Measurements from ENCODE around the gene CHRM1. TPM values are rescaled to one million over a fixed set of nuclear protein-coding genes. Genes with fewer than 3 reads are reported as not detected.

Gene CHRM1
- total RNA-seq, 4 donors from 2014 or later: not detected

- TF ChIP-seq, protein P1, sequence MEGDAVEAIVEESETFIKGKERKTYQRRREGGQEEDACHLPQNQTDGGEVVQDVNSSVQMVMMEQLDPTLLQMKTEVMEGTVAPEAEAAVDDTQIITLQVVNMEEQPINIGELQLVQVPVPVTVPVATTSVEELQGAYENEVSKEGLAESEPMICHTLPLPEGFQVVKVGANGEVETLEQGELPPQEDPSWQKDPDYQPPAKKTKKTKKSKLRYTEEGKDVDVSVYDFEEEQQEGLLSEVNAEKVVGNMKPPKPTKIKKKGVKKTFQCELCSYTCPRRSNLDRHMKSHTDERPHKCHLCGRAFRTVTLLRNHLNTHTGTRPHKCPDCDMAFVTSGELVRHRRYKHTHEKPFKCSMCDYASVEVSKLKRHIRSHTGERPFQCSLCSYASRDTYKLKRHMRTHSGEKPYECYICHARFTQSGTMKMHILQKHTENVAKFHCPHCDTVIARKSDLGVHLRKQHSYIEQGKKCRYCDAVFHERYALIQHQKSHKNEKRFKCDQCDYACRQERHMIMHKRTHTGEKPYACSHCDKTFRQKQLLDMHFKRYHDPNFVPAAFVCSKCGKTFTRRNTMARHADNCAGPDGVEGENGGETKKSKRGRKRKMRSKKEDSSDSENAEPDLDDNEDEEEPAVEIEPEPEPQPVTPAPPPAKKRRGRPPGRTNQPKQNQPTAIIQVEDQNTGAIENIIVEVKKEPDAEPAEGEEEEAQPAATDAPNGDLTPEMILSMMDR (IDR thresholded peaks at IDR 0.05): no peak
- no peak for ATAC-seq (ENCODE audit: low FRiP score)
- DNase-seq (ENCODE audit: low spot score): no peak
Measured at GRCh38 chr11:62933285-62933684, 12.1 kb upstream of the CHRM1 start.

DNA sequence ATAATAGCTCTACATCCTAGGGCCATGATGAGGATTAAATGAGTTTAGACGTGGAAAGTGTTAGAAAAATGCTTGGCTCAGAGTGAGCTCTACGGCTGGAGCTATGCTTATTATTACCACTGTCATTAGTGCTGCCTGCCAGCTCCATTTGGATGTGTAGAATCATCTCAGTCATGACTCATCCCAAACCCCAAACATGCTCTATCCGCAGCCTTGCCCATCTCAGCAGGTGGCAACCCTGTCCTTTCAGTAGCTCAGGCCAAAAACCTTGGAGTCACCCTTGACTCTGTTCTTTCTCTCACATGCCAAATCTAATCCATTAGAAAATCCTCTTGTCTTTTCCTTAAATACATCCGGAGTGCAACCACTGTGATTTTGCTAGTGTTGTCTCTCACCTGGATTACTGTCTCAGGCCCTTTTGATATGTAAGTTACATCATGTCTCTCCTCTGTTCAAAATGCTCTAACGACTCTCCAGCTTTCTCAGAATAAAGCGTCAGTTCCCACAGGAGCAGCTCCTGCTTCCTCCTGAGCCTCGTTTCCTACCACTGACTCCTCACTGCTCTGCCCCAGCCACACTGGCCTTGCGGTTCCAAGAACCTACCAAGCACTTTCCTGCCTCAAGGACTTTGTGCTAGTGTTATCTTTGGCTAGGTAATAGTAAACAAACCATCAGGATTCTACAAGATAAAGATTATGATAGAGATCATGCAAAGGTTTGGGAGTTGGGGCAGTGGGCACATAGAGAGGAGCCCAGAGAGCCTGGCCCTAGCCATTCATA, 10.5 kb upstream of the CHRM1 start:
- TF ChIP-seq, protein P1 (IDR thresholded peaks at IDR 0.05): no peak
- no peak for DNase-seq (ENCODE audit: low spot score)
- ATAC-seq (ENCODE audit: low FRiP score): no peak

DNA sequence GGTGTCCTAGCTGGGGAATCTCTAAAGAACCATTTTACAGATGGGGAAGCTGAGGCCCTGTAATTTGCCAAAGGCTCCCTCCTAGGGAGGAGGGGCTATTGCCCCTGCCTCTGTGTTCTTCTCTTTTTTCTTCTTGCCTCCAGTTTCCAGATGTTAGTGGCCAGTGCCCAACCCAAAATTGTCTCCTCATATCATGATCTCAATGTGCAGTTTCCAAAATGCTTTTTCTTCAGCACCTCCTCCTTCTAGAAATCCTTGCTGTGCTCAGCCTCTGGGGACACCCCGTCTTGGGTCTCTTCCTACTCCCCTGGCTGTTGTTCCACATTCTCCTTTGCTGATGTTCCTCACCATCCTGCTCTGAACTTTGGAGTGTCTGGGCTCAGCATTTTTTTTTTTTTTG, 9.5 kb upstream of the CHRM1 start:
- no peak for DNase-seq (ENCODE audit: low spot score)
- no peak for ATAC-seq (ENCODE audit: low FRiP score)
- TF ChIP-seq, protein P1 (IDR thresholded peaks at IDR 0.05): no peak

DNA sequence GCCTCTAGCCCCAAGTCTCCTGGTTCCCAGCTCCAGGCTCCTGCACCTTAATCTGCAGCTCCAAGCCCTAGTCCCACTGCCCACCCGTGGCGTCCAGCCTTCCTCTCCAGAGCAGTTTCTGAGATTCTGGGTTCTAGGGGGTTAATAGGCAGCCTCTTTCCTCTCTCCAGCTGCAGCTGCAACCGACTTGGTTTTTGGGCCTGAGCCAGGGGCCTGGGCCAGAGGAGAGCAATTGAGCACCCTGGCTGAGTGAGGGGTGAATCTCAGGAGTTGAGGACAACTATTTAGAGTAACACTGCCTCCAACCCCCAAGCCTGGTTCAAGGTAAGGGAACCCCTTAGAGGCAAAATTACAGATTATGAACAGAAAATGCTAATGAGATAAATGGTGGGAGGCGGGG, 9.0 kb upstream of the CHRM1 start:
- TF ChIP-seq, protein P1 (IDR thresholded peaks at IDR 0.05): no peak

DNA sequence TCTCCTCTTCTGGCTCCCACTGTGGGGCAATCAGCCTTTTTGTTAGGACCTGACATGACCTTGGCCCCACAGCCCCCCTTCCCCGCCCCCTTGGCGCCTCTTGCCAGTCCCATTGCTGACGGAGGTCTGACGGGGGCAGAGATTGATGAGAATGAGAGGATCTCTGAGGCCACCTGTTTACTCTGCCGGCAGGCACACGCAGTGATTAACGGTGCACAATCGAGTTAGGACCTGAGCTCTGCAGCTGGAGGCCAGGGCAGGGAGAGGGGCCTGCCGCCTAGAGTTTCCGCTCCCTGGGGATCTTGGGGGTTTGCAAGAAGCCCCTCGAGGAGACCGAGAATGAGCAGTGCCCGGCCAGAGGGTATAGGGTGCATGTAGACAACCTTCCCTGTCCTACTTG, 6.8 kb upstream of the CHRM1 start:
- ATAC-seq (ENCODE audit: low FRiP score) (no peak), DNase-seq (ENCODE audit: low spot score) (no peak)
- TF ChIP-seq, protein P1 (IDR thresholded peaks at IDR 0.05): no peak

More for the DNA sequence above, 9.0 kb upstream of the CHRM1 start:
- DNase-seq (ENCODE audit: low spot score) (no peak), ATAC-seq (ENCODE audit: low FRiP score) (no peak)

- ATAC-seq (ENCODE audit: low FRiP score) (no peak), DNase-seq (ENCODE audit: low spot score) (no peak)
- TF ChIP-seq, protein P1 (IDR thresholded peaks at IDR 0.05): no peak
Measured at GRCh38 chr11:62926680-62927455, 5.7 kb upstream of the CHRM1 start.
